MG63 (cell line): ENCODE data around the gene MS4A18. TPM values are rescaled to one million over a fixed set of nuclear protein-coding genes. Genes with fewer than 3 reads are reported as not detected.
"Not testable (repeated sequence)": the region's sequence is repeated elsewhere in the genome, so short reads cannot be mapped to it uniquely, and the experiment has no call there.

Source experiments
- DNase-seq: peaks from one replicate; pipeline ENCODE4 v3.0.0-alpha.2; 2020
- H3K27me3 ChIP-seq: fragments of 250-450 bp; sonication (Bioruptor Pico); 2 replicates; pipeline ENCODE4 v1.5.1; 2020; ENCODE audit warnings: mild to moderate bottlenecking, moderate library complexity
- H3K36me3 ChIP-seq: fragments of 250-450 bp; sonication (Bioruptor Pico); 2 replicates; pipeline ENCODE4 v1.5.1; 2020; ENCODE audit warnings: mild to moderate bottlenecking, moderate library complexity
- H3K4me3 ChIP-seq: fragments of 250-450 bp; sonication (Bioruptor Pico); 2 replicates; pipeline ENCODE4 v1.5.1; 2020; ENCODE audit warnings: mild to moderate bottlenecking, moderate library complexity
- H3K9me3 ChIP-seq: fragments of 250-450 bp; sonication (Bioruptor Pico); 2 replicates; pipeline ENCODE4 v1.5.1; 2020; ENCODE audit warnings: mild to moderate bottlenecking, moderate library complexity
- total RNA-seq: library from RNA; depleted of rRNA; stranded (reverse); fragments of >200 nt; shearing (Covaris generic); gene quantifications from 2 replicates; pipeline ENCODE4 v1.2.3, GENCODE V29; 2014; ENCODE audit warnings: low replicate concordance; rRNA removed

MS4A18 gene
- total RNA-seq: not detected in 2 replicates

DNA sequence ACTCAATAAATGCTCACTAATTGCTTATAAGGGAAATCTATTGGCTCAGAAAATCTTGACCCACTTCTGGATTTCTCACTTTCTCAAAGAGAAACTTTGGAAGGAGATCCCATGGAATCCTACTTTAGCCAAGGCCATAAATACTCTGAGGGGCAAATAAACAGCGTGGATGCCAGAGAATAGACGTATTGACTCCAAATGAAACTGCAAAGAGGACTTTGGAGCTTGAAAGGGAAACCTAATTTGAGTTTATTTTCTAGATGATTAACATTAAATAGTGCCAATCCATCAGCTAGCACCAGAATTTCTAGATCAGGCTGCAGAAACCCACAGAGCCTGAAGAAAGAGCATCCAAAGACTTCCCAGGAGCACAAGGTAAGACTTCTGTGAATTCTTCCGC lies at the start of gene MS4A18:
Gene MS4A18, plus strand, starts transcription at position 301 of the 400 bp plus-strand sequence.
- H3K27me3 ChIP-seq: peaks cover 4% of the 10 kb centered on the region; the same call in 1 of the 2 replicates
- DNase-seq: no peak
- no peak within 1 kb of the TSS for H3K4me3 ChIP-seq
- no peaks in the 10 kb centered on the region for H3K36me3 ChIP-seq
- no peaks in the 10 kb centered on the region for H3K9me3 ChIP-seq

DNA sequence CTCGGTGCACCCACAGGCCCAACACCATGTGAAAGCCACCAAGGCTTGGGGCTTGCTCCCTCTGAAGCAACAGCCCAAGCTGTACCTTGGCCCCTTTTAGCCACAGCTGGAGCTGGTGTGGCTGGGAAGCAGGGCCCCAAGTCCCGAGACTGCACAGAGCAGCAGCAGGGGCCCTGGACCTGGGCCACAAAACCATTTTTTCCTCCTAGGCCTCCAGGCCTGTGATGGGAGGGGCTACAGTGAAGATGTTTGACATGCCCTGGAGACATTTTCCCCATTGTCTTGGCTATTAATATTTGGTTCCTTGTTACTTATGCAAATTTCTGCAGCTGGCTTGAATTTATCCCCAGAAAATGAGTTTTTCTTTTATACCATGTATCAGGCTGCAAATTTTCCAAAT lies 46.3 kb upstream of the MS4A18 start:
- not testable (repeated sequence) for H3K36me3 ChIP-seq, H3K9me3 ChIP-seq, DNase-seq, H3K27me3 ChIP-seq, H3K4me3 ChIP-seq

DNA sequence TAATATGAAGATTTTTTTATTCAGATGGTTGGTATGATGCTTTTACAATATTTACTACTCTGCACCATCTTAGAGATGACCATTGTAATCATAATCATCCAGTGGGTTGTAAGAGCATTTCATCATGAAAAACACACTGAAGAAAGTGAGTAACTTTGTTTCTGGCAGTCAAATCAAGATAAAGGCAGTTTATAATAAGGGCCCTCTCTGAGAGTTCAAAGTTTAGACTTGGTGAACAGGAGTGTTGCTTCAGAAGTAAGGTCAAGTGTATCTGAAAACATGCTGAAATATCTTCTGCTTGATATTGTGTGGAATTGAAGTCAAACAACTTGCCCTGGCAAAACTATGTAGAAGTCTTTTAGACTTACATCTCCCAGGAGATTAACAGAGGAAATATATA lies 44.6 kb upstream of the MS4A18 start:
- Histone ChIP-seq H3K27me3 (no peaks in the 10 kb centered on the region), H3K36me3 (no peaks in the 10 kb centered on the region), H3K4me3 (no peak overlapping the region), H3K9me3 (peaks cover 2% of the 10 kb centered on the region; the same call in 1 of the 2 replicates)
- DNase-seq: no peak

DNA sequence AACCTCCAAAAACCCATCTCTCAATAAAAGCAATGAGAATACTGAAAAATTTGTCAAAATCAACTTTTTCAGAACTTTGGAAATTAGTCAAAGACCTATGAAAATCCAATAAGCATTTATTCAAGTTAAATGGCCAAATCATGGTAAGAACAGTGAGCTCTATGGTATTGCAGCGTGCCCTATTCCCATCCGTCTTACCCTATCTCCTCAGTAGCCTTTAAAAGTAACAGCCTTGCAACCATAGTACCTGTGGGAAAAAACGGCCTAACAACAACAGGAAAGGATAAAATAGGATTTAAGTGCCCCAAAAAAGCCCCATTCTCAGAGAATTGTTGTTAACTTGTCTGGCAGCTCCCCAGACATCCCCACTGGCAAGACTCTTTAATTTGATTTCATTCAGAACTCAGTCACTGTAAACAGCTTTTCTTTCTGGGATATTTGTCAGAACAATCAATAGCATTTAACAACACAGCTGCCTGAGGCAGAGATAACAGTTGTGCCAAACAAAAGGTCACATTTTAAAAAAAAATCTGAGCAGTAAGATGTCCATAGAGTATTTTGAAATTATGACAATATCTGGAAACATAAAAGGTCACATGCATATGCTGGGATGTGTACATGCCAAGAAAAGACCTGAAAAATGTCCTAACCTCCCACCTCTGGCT lies 43.9 kb upstream of the MS4A18 start:
- Histone ChIP-seq H3K27me3 (no peaks in the 10 kb centered on the region), H3K36me3 (no peaks in the 10 kb centered on the region), H3K4me3 (no peak overlapping the region), H3K9me3 (peaks cover 2% of the 10 kb centered on the region; the same call in 1 of the 2 replicates)
- no peak for DNase-seq

DNA sequence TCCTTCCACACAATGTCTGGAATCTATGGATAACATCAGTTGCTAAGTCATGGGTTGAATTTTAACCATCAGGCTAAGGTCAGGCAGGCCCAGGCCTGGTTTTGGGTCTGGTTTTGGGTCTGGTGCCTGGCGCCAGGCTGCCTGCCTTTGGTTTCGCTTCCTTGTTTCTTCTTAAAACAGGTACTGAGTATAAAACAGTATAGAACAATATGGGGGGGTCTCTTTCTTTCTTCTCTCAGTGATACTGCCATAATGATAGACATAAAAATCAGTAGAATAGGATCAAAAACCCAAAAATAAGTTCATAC lies 40.0 kb upstream of the MS4A18 start:
- H3K36me3 ChIP-seq, H3K27me3 ChIP-seq, H3K9me3 ChIP-seq, H3K4me3 ChIP-seq, DNase-seq: not testable (repeated sequence)

DNA sequence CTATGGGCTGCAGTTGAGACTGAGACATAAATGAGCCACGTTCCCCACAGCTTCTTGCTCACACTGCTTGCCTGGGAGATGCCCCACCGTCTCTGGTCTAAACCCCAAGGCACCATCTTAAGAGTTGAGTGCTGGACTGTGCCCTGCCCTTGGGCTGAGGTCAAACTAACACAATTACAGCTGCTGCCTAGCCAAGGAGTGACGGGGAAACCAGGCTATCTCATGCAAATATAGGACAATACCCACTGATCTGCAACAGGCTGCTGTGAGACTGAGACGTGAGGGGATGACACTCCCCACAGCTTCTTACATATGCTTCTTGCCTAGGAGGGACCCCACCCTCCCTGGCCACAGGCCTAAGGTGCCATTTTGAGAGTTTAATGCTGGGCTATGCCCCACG lies 32.9 kb upstream of the MS4A18 start:
- Histone ChIP-seq H3K27me3 (no peaks in the 10 kb centered on the region), H3K9me3 (no peaks in the 10 kb centered on the region; the same call in 1 of the 2 replicates), H3K36me3 (no peaks in the 10 kb centered on the region), H3K4me3 (no peak overlapping the region)
- DNase-seq: no peak

DNA sequence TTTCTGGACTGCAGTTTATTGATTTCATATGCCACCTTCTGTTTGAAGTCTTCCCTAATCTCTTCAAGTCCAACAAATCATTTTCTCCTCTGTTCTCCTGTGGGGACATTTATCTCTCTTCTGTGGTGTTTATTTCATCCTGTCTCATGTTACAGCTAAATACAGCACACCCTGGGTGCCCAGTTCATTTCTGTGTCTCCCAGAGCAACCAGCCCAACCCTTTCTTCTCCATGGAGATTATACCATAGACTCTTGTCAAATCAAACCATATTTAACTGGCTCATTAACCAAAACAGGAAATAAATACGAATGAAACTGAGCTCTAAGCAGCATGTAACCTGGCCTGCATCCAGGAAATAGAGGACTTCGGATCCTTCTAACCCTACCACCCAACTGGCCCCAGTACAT lies 25.2 kb upstream of the MS4A18 start, which contains the start of gene MS4A8:
Gene MS4A8, plus strand, starts transcription at position 329 of the 408 bp plus-strand sequence. CDS start 1,249 bp downstream, outside the sequence.
- no peak for DNase-seq
- Histone ChIP-seq H3K27me3 (no peaks in the 10 kb centered on the region), H3K4me3 (no peak within 1 kb of the TSS), H3K36me3 (no peaks in the 10 kb centered on the region), H3K9me3 (no peaks in the 10 kb centered on the region)

DNA sequence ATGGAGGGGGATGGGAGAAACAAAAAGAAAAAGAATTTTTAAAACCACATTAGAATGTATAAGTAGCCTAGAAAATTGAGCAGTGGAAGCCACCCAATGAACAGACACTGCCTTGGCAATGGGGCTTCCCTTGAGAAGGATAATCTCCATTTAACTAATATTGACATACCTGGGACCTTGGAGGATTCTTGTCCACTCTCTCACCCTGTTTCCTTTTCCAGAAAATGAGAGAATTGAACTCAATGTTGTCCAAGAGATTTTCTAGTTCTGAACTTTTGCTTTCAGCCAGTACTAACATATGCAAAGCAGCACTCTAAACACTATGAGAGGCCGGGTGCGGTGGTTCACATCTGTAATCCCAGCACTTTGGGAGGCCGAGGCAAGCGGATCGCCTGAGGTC lies 24.6 kb upstream of the MS4A18 start:
- no peak for DNase-seq
- no peak overlapping the region for H3K4me3 ChIP-seq

DNA sequence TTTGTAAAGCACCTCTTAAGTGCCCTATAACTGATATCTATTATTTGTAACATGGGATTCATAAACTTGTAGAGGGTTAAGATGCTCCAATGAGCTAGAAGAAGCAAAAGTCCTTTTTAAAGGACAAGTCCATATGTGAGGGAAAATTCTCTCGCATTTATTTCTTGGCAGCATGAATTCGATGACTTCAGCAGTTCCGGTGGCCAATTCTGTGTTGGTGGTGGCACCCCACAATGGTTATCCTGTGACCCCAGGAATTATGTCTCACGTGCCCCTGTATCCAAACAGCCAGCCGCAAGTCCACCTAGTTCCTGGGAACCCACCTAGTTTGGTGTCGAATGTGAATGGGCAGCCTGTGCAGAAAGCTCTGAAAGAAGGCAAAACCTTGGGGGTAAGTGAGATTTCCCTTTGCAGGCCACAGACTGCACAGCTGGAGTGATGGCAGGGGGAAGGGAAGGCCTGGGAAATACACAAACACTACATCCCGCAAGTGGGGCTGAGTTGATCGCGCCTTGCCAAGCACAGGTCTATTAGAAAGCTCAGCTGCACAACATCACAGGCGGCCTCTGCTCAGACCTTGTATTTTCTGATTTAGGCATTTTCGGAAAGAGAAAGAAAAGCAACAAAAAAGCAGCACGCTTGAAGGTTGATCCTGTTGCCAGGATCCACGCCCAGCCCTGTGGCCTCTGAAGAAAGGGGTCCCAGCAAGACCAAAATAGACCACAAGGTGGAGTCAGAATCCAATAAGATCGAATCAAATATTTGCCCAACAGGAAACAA lies 23.6 kb upstream of the MS4A18 start:
- DNase-seq: no peak
- H3K4me3 ChIP-seq: no peak overlapping the region
- H3K27me3 ChIP-seq: no peaks in the 10 kb centered on the region
- no peaks in the 10 kb centered on the region for H3K36me3 ChIP-seq
- H3K9me3 ChIP-seq: no peaks in the 10 kb centered on the region

More for the DNA sequence above, 24.6 kb upstream of the MS4A18 start:
- H3K27me3 ChIP-seq: no peaks in the 10 kb centered on the region
- H3K36me3 ChIP-seq: no peaks in the 10 kb centered on the region
- no peaks in the 10 kb centered on the region for H3K9me3 ChIP-seq

DNA sequence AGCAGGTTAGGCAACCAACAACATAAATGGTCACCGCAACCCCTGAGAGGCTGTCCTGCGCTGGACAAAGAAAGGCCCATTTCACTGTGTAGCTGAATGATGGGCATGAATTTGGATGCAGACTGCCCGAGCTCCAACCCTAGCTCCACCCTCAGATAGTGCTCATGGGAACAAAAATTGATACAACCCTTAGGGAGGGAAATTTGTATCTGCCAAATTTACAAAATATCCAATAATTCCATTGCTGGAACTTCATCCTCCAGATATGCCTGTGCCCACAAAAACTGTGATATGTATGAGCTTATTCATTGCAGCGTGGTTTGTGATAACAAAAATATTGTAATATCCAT lies 23.1 kb upstream of the MS4A18 start:
- no peaks in the 10 kb centered on the region for H3K9me3 ChIP-seq
- DNase-seq: no peak

DNA sequence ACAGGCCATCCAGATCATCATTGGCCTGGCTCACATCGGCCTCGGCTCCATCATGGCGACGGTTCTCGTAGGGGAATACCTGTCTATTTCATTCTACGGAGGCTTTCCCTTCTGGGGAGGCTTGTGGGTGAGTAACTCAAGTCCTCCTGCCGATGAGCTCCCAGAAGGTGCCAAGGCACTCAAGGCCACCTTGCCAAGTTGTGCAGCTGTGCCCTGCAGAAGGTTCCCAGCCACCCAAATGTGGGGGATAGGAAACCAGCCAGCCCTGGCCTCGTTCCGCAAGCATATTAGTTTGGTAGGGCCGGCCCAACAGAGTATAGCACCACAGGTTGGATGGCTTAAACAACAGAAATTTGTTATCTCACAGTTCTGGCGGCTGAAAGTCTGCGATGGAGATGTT lies 21.1 kb upstream of the MS4A18 start:
- no peaks in the 10 kb centered on the region for H3K9me3 ChIP-seq
- no peak overlapping the region for H3K4me3 ChIP-seq
- DNase-seq: no peak
- H3K36me3 ChIP-seq: no peaks in the 10 kb centered on the region
- H3K27me3 ChIP-seq: no peaks in the 10 kb centered on the region

More for the DNA sequence above, 23.1 kb upstream of the MS4A18 start:
- no peaks in the 10 kb centered on the region for H3K27me3 ChIP-seq
- H3K4me3 ChIP-seq: no peak overlapping the region
- no peaks in the 10 kb centered on the region for H3K36me3 ChIP-seq

DNA sequence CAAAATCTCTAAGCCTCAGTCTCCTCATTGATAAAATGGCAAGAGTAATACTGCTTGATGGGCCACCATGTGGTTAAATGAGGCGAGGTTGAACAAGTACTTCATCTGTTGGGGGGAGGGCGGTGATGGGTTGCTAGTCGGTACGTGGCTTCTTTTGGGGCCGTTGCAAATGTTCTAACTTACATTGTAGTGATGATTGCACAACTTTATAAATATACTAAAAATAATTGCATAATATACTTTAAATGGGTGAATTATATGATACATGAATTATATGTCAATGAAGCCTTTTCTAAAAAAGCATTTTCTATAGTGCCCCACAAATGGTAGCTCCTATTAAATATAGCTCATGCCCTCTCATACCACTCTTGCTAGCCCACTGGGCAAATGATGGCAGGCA lies 18.6 kb upstream of the MS4A18 start:
- Histone ChIP-seq H3K4me3 (no peak overlapping the region), H3K9me3 (no peaks in the 10 kb centered on the region), H3K36me3 (no peaks in the 10 kb centered on the region), H3K27me3 (no peaks in the 10 kb centered on the region)
- DNase-seq: no peak

DNA sequence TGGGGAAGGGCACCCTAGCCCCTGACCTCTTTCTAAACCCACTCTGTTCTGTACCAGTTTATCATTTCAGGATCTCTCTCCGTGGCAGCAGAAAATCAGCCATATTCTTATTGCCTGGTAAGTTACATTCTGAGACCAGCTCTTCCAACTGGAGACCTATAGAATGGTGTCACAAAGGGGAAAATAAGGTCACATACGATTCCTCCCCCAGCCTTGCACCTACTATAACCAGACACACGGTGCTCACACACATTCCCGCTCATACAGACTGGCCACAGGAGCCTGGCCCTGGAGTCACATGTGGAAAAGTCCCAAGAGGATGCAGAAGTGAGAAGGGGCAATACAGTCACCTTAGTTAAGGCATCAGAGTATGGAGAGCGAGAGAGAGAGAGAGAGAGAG lies 17.6 kb upstream of the MS4A18 start:
- no peaks in the 10 kb centered on the region for H3K36me3 ChIP-seq

DNA sequence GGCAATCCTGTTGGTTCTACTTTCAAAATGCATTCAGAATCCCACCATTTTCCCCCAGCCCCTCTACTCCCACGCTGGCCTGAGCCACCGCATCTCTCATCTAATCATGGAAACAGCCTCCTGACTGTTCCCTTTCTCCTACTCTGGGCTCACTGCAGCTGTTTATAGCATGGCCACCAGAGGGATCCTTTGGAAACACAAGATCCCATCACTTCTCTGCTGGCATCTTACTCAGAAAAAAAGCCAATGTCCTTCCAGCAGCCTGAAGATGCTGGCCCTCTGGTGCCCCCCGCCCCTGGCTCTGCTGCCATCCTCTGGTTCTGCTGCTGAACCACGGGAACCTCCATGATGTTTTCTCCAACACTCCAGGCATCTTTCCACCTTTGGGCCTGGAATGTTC lies 14.0 kb upstream of the MS4A18 start:
- Histone ChIP-seq H3K9me3 (no peaks in the 10 kb centered on the region), H3K36me3 (no peaks in the 10 kb centered on the region), H3K27me3 (no peaks in the 10 kb centered on the region), H3K4me3 (no peak overlapping the region)
- no peak for DNase-seq

More for the DNA sequence above, 17.6 kb upstream of the MS4A18 start:
- Histone ChIP-seq H3K9me3 (no peaks in the 10 kb centered on the region), H3K4me3 (no peak overlapping the region), H3K27me3 (no peaks in the 10 kb centered on the region)
- no peak for DNase-seq

DNA sequence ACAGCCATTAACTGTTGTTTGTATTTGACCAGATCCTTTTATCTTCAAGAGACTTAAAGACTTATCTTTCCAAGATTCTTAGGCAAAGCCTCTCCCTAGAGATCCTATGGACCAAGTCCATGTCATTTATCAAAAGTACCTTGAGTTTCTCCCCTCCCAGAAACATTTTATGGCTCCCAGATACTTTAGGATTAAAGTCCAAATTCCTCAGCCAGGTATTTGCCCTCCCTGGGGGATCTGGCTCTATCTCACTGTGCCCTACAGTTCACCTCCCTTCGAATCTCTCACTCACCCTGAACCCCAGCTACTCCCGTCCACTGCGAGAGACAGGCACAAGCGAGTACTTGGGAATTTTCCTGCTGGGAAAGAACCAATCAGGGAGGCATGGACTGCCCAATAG lies 13.2 kb upstream of the MS4A18 start:
- H3K9me3 ChIP-seq: peaks cover under 1% of the 10 kb centered on the region; the same call in 1 of the 2 replicates
- H3K36me3 ChIP-seq: no peaks in the 10 kb centered on the region
- no peak overlapping the region for H3K4me3 ChIP-seq
- no peak for DNase-seq
- no peaks in the 10 kb centered on the region for H3K27me3 ChIP-seq

DNA sequence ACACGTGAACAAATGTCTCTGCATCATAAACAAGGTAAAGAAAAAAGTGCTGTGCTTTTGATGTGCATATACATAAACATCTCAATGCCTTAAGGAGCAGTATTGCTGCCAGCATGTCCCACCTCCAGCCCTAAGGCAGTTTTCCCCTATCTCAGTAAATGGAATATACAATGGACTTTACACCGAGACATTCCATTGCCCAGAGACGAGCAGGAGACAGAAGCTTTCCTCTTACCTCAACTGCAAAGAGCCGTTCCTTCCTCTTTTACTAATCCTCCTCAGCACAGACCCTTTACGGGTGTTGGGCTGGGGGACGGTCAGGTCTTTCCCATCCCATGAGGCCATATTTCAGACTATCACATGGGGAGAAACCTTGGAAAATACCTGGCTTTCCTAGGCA lies 11.1 kb upstream of the MS4A18 start:
- not testable (repeated sequence) for H3K4me3 ChIP-seq, H3K9me3 ChIP-seq, DNase-seq, H3K27me3 ChIP-seq, H3K36me3 ChIP-seq

DNA sequence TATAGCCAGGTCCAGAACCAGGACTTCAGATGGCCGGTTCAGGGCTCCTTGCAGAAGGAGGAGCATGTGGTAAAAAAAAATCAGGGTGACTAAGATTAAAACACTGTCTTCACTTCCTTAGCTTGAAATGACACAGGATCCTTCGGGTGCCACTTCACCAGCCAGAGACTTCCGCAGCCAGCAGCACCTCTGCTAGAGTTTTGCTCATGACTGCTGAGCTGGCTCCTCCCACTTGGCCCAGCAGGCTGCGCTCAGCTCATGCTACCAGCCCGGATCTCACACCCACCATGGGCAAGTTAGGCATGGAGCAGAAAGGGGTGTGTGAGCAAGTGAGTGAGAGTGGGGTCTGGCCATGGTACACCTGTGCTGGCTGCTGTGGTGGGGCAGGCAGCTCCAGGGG lies 6.6 kb upstream of the MS4A18 start:
- DNase-seq: no peak
- no peaks in the 10 kb centered on the region for H3K36me3 ChIP-seq
- H3K4me3 ChIP-seq: no peak overlapping the region
- H3K9me3 ChIP-seq: peaks cover 2% of the 10 kb centered on the region; the same call in 1 of the 2 replicates
- H3K27me3 ChIP-seq: no peaks in the 10 kb centered on the region
